GM21717 (cell line): ENCODE results near the gene ABCC10.
"Not testable (repeated sequence)": the region's sequence is repeated elsewhere in the genome, so short reads cannot be mapped to it uniquely, and the experiment has no call there.

Experiments used
- ATAC-seq: cut with Tn5 transposase; IDR thresholded peaks from one replicate; pipeline ENCODE4 v1.9.1; 2021; ENCODE audit warnings: mild to moderate bottlenecking, moderate library complexity; ENCODE audit not compliant: unreplicated experiment

The ABCC10 gene

DNA sequence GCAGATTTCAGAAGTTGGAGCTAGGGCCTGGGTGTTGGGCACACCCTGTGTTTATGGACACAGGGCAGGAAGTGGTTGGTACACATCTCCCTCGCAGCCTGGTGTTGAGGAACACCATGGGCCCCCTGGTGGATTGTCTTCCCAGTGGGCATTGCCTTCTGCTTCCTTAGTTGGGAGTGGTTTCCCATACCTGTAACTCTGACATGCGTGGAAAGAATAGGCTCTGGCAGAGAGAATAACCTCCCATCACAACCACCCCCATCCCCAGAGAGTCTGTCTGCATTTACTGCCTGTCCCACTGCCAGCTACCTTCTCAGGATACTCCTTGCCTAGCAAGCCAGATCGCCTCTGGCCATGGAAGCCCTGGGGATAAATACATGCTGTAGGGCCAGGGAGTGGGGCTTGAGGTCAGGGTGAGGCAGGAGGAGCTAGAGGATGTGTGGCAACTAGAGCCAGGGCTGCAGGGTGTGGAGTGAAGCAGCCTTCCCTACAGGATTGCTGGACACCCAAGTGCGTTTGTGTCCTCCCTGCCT lies 68.1 kb downstream of the ABCC10 start:
- no peak for ATAC-seq

DNA sequence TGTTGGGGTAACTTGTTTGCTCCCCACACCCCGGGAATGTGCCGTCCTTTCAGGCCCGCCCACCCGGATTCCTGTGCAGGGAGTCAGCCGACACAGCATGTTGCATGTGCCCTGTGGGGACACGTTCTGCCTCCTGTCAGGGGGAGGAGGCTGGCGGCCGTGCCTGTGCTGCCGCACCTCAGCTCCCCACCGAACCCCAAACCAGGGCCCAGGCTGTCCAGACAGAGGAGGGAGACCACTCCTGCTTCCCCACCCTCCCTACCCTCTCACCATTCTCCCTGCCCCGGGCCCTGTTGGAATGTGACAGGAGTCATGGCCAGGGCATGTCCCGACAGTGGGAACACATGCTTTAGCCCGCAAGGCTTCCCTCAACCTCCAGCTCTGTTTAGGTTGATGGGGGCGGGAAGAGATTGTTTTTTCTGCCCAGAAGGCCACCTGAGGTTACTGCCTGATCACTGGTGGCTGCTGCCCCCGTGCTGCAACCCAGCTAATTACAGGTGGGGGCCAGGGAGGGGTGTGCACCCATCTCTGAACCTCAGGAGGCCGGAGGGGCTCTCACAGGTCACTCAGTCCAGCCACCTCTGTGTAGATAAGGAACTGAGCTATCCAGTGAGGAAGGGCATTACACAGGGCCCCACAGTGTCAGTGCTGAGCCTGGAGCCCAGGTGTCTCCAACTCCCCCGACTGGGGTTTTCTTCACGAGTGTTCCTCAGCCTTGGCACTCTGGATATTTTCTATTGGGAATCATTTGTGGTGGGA lies 69.2 kb downstream of the ABCC10 start:
- ATAC-seq: no peak

DNA sequence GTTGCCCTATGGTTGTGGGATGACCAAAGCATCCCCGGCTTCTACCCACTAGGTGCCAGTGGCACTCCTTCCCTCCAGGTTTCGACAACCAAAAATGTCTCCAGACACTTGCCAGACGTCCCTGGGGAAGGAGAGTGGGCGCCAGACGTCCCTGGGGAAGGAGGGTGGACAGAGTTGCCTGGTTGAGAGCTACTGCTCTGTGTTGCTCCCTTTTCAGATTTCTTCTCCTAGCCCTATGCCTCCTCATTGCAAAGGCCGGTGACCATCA lies 69.7 kb downstream of the ABCC10 start:
- no peak for ATAC-seq

DNA sequence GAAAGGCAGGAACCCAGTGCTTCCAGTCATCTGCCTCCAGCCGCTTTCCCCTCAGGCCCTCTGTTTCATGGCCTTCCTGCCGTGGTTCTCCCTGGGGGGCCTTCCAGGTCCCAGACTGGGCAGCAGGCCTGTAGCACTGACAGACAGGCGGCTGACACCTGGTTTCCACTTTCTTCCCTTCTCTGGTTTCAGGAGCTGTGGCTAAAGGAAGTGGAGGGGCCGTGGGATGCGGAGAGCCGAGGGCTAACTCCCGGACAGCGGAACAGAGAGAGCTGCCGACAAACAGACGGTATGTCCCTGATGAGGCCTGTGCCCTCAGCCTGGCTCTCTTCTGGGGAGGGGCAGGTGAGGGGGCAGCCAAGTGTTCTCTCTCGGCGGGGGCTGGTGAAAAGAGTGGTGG lies 70.3 kb downstream of the ABCC10 start:
- ATAC-seq: no peak

DNA sequence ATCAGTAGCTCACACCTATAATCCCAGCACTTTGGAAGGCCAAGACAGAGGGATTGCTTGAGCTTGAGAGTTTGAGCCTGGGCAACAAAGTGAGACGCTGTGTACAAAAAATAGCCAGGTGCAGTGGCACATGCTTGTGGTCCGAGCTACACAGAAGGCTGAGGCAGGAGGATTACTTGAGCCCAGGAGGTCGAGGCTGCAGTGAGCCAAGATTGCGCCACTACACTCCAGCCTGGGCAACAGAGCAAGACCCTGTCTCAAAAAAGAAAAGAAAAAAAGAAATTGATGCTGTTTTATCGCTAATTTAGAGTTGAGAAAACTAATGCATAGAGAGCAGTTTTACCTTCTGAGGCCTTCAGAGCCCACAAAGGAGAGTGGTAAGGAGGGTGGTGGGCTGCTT lies 71.0 kb downstream of the ABCC10 start:
- not testable (repeated sequence) for ATAC-seq

DNA sequence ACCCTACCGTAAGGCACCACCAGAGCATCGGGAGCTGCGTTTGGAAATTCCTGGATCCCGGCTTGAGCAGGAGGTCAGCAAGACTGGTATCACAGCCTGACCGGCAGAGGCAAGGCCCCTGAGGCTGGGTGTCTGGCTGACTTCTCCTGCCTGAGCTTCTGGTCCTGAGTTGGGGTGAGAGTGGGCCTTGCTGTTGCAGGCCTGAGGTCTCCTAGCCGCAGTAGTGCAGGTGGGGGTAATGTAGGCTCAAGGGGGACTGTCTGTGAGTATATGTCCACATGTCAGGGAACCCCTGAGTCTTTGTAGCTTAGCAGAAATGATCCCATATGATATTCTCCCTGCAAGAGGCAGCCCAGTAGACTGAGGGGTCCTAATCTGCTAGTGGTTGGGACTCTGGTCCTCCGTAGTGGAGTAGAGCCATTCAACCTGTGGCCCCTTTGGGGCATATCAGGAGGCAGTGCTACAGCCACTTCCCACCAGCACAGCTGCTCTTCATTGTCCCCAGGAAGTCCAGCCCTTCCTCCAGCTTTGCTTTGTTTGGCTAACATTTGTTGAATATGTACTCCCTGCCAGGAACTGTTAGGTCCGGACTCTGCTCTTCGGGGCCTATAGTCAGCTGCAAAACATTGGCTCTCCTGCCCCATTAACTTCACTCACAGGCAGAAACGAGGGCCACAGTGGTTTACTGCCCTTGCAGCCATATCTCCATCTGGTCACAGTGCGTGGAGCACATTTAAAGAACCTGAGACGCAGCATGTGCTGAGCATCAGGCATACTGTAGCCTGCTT lies 71.9 kb downstream of the ABCC10 start:
- ATAC-seq: no peak
